GM12891 (cell line): Measurements from ENCODE around the gene ARF1.

Experiments
- PAX5 ChIP-seq: IDR thresholded peaks from 2 replicates; pipeline ENCODE4 v1.6.1; 2011; ENCODE audit warnings: low read length, moderate library complexity, mild to moderate bottlenecking; ENCODE audit not compliant: insufficient read depth, severe bottlenecking
- POLR2A ChIP-seq: IDR thresholded peaks from 2 replicates; pipeline ENCODE4 v1.6.1; 2011; ENCODE audit warnings: low read depth, low read length, control low read depth
- POLR2AphosphoS5 ChIP-seq: IDR thresholded peaks from 2 replicates; pipeline ENCODE4 v1.6.1; 2011; ENCODE audit warnings: low read depth, low read length, control low read depth
- POU2F2 ChIP-seq: IDR thresholded peaks from 2 replicates; pipeline ENCODE4 v1.6.1; 2011; ENCODE audit warnings: low read depth, mild to moderate bottlenecking, control low read depth, low read length, moderate library complexity
- TAF1 ChIP-seq: IDR thresholded peaks from 2 replicates; pipeline ENCODE4 v1.6.1; 2011; ENCODE audit warnings: low read depth, low read length, control low read depth

DNA sequence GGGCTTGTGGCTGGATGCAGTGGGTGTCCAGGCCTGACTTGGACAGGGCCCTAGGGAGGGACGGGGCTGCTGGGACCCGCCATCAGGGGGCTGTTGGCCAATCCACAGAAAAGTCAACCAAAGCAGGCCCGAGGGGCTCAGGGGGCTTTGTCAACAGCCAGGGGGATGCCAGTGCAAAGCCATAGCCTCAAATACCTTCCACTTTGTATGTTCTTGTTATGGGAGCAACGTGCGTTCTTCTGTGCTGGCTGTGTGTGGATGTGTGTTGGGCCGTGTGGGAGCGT is 35.4 kb upstream of the ARF1 start:
- TF ChIP-seq POLR2A (no peak), POLR2AphosphoS5 (no peak), TAF1 (no peak), POU2F2 (no peak), PAX5 (no peak)
